Activated CD4-positive, CD25-positive, alpha-beta regulatory T cell treated with anti-CD3 and anti-CD28 coated beads, Interleukin-2, amount 50 U/mL, for 24 hours (primary cell): Measurements from ENCODE around the gene MT1X.
A peak's percentile ranks its signal among the peaks of the same experiment; 100 is the strongest.

Experiments
- ATAC-seq, 2 donors: fragments of 150-1000 bp; cut with Tn5 transposase; one replicate each; pipeline ENCODE4 v1.10.0; 2021; ENCODE audit warnings: mild to moderate bottlenecking in 1 of 2, moderate library complexity in 1 of 2

Gene MT1X

DNA sequence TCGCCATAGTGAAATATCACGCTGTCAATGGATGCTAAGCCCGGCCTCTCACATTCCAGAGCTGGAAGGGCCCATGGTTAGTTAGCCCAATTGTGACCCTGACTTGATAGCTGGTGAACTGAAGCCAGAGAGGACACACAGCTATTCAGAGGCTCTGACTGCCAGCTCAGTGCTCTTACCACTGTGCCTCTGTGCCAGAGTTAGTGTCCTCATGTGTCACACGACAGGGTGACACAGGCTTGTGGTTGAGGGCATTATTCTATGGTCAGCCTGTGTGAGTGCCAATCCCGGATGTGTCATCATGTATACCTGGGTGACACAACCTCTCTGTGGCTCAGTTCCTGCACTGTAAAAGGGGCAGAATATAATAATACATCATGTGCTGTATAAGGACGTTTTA lies 2.5 kb upstream of the MT1X start:
- peak; percentile 3 to 30 for ATAC-seq

GRCh38 chr16:56682703-56683397 lies 580 bp downstream of the MT1X start:
- ATAC-seq = peak in 1 of 2 donors; percentile 4

DNA sequence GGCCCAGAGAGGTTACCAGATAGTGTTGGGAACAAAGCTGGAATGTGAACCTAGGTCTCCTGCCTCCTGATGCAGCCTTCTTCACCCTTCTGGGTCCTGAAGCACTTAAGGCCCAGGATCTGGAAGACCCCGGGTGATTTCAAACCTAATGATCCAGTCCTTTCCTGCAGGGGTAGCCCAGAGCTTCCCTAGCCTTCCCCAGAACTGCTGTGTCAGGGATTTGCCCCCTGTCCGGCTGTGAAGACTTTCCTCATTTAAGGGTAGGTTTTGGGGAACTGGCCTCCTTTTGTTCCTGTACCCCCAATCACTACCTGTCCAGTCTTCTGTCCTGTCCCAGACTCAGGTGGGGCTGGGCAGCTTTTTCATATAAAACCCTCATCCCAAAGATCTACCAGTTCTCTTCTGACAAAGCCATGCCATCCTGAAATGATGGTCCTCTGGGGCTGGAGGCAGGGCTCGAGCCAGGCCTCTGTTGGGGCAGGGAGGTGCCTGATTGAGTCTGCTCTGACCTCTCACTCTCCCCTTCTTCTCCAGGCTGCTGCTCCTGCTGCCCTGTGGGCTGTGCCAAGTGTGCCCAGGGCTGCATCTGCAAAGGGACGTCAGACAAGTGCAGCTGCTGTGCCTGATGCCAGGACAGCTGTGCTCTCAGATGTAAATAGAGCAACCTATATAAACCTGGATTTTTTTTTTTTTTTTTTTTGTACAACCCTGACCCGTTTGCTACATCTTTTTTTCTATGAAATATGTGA lies 1.3 kb downstream of the MT1X start:
- no peak for ATAC-seq

GRCh38 chr16:56684256-56684925 lies 2.1 kb downstream of the MT1X start:
- no peak for ATAC-seq

DNA sequence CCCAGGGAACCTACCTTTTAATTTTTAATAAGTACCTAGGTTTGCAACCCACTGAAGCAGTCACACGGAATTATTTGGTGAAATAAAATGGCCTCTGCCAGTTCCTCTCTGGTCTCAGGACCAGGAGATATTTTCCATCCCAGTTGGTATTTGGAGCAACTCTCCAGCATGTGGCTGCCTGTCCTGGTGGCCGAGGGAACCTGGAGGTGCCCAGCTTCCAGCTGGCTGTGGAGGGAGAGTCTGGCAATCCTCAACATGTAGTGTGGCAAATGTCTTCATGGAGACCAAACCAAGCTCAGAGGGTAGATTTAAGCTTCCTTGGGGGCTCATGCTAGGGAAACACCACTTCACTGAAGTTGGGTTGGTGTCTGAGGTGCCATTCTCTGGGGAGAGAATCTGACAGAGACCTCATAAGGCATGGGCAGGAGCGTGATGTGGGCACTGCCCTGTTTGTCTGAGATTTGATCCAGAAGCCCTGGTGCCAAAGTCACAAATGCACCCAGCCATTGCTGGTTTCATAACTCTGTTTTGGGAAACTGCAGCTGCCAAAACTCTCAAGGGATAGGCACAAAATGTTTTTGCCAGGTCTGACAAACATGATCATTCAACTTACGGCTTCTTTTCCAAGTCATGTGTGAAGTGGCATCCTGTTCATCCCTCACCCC lies 2.8 kb downstream of the MT1X start:
- no peak for ATAC-seq

GRCh38 chr16:56686758-56687157 lies 4.5 kb downstream of the MT1X start:
- ATAC-seq = no peak

DNA sequence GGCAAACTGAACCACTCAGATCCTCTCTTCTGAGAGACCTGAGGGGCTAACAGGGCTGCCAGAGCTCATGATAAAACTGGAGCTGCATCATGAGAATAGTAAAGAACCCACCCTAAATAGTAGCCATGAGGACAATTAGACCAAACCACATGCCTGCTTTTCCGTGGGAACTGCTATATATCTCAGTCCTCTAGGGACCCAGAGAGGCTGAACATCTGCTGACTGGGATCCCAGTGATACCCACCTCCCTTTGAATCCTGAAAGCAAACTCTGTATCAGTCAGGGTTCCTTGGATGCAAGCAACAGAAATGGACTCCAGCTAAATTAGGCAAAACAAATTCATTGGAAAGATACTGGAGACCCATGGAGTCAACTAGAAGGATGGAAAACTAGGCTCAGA lies 6.5 kb downstream of the MT1X start:
- ATAC-seq = no peak

DNA sequence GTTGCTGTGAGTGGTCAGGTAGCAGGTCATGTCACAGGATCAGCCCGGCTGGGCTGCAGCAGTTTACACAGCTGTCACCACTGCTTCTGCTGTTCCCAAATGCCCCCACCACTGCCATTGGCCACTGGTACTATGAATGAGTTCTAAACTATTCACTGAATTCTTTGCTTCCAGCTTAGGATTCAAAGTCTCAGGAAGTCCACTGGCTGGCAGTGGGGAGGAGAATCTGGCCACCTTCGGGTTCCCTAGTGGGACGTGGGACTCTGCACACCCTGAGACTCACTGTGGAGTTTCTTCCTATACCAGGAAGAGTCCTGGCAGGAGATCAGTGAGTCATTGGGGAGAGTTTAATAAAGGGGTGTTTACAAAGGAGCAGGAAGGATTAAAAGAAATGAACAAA lies 6.9 kb downstream of the MT1X start:
- no peak for ATAC-seq

DNA sequence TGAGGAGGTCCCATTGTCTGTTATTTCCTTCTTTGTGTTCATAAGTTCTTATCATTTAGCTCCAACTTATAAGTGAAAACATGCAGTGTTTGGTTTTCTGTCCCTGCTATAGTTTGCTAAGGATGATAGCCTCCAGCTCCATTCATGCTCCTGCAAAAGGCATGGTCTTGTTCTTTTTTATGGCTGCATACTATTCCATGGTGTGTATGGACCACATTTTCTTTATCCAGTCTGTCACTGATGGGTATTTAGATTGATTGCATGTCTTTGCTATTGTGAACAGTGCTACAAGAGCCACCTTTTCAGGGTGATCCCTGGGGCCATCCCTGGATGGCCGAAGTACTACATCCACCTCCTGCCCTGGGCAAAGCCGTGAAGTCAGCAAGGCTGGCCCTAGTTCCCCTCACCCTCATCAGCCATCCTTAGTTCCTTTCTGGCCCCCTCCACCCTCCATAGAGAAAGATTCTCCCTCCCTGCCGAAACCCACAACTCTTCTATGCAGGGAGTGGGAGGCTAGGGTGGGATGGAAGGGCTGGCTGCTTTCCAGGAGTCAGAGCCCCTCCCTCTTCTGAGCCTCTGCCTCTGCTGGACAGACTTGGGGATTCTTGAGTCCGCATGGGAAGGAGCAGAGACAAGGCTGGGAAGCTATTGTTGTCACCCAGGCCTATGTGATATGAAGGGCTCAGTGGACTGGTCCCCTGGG lies 8.3 kb downstream of the MT1X start:
- ATAC-seq = no peak

DNA sequence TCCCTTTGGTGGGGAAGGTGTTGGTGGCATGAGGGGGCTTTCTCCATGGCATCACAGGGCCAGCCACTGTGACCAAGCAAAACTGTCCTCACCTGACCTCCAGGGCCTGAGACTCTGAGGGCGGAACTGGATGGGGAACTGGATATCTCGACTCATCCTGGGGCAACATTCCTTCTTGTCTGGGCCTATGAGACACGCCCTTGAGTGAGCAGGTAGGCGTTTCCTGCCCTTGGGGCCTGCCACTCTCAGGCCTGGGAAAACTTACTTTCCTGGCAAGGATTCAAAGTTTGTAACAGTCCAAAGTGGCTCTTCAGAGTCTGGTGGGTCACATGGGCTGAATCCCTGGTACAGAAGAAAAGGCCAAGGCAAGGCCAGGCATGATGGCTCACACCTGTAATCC lies 9.6 kb downstream of the MT1X start:
- no peak for ATAC-seq

DNA sequence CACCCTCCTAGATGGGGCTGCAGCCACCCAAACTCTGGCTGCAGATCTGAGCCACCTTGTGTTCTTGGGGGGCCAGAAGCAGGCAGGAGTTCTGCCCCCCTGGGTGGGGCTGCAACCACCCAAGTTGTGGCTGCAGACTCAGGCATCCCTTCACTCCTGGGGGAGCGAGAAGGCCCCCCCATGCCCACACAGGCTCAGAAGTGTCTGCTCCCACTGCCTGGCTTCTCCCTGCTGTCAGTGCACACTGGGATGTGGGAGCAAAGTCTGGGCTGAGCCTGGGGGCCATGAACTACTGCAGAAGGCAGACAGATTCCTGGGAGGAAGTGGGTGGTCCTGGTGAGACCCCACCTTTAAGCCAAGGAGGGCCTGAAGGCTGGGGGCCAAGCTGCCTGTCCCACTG lies 13.0 kb downstream of the MT1X start:
- ATAC-seq = no peak

GRCh38 chr16:56697456-56698155 lies 15.3 kb downstream of the MT1X start:
- ATAC-seq = no peak

DNA sequence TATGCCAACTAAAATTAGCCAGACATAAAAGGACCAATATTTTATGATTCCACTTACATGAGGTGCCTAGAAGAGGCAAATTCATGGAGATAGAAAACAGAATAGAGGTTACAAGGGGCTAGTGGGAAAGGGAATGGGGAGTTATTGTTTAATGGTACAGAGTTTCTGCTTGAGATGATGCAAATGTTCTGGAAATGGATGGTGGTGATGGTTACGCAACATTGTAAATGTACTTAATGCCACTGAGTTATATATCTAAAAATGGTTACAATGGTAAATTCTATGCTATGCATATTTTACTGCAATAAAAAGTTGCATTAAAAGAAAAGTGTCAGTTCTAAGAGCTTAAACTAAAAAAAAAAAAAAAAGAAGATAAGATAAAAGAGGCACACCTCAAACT lies 17.9 kb downstream of the MT1X start:
- ATAC-seq = no peak

- no peak for ATAC-seq
These were observed 18.4 kb downstream of the MT1X start for GRCh38 chr16:56700631-56701030.

GRCh38 chr16:56701534-56701933 lies 19.3 kb downstream of the MT1X start:
- ATAC-seq = no peak

- ATAC-seq = no peak
These were observed 20.6 kb downstream of the MT1X start for GRCh38 chr16:56702836-56703235.

GRCh38 chr16:56708525-56709442 lies 26.5 kb downstream of the MT1X start:
- ATAC-seq = peak; percentile 37 to 45

- ATAC-seq = no peak
These were observed 27.3 kb downstream of the MT1X start for GRCh38 chr16:56709443-56710040.

DNA sequence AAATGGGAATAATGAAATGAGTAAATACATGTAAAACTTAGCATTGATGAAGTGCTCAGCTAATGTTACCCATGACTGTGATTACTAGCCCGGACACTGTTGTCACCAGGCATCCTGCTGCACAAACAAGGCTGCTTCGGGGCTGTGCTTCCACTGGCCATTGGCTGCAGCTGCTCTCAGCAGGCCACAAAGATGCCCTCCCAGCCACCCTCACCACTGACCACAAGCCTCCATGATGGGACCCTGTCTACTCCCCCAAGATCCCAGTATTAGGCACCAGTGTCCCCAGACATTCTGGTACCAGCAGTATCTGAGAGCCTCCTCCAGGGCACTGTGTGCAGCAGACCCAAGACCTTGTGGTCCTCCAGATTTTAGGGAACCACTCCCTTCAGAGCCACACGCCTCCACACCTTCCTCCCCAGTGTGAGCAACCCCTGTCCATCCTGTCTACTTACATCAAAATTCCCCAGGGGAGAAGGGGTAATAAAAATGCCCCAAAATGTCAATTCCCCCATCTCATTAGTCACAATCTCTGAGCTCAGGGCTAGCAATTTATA lies 28.0 kb downstream of the MT1X start:
- ATAC-seq = no peak

- no peak for ATAC-seq
These were observed 29.6 kb downstream of the MT1X start for GRCh38 chr16:56711862-56712261.
